ENCODE results near the gene BRPF1.

The BRPF1 gene

DNA sequence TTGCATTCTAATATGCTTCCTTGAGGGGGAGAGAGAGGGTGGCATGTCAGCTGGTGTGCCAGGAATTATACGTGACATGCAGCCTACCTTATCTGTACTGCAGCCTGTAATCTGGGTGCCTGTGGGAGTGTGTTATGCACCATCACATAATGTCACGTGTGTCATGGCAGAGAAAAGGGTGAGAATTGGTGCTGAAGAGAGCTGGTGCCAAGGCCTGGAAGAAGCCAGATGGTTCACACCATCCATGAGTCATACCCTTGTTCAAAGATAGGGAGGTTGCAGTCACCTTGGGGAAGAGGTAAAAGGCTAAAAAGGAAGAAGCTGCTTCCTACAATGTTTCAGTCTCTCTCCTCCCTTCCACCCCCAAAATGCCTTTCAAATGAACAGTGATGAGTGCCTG lies 5.3 kb downstream of the BRPF1 start:
- DNase-seq (ENCODE audit: low spot score): no peak

DNA sequence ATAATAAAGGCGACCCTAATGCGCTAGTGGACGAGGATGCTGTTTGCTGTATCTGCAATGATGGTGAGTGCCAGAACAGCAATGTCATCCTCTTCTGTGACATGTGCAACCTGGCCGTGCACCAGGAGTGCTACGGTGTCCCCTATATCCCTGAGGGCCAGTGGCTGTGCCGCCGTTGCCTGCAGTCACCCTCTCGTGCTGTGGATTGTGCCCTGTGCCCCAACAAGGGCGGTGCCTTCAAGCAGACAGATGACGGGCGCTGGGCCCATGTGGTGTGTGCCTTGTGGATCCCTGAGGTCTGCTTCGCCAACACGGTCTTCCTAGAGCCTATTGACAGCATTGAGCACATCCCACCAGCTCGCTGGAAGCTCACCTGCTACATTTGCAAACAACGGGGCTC lies 7.6 kb downstream of the BRPF1 start:
- DNase-seq (ENCODE audit: low spot score): no peak

DNA sequence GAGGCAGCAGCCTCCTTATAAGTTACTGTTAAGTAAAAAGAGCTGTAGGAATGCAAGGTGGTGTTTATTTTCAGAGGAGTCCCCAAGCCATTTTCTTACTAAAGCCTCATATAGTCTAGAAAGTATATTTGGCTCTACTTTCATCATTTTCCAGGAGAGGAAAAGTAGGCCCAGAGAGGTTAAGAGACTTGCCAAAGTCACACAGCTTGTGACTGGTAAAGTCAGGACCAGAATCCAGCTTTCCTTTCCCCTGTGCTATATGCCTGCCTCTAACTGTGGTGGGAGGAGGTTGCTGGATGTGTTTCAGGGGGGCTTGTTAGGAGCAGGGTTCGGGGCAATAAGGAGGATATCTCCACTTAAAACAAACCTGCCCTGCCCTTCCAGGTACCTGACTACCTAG lies 11.0 kb downstream of the BRPF1 start:
- no peak for DNase-seq (ENCODE audit: low spot score)

DNA sequence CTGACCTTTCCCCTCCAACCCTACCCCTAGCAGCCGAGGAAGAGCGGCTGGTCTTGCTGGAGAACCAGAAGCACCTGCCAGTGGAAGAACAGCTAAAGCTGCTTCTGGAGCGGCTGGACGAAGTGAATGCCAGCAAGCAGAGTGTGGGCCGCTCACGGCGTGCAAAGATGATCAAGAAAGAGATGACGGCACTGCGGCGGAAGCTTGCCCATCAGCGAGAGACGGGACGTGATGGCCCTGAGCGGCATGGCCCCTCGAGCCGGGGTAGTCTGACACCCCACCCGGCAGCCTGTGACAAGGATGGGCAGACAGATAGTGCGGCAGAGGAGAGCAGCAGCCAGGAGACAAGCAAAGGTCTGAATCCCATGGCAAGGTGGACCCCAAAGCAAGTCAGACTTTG lies 12.0 kb downstream of the BRPF1 start:
- DNase-seq (ENCODE audit: low spot score): no peak

DNA sequence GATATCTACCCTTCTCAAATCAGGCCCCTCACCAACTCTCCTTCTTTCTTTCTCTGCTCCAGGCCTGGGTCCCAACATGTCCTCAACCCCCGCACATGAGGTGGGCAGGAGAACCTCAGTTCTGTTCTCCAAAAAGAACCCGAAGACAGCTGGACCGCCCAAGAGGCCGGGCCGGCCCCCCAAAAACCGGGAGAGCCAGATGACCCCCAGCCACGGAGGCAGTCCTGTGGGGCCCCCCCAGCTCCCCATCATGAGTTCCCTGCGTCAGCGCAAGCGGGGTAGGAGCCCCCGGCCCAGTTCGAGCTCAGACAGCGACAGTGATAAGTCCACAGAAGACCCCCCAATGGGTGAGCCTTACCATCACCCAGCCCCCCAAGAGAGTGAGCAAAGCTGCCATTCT lies 12.6 kb downstream of the BRPF1 start:
- no peak for DNase-seq (ENCODE audit: low spot score)

DNA sequence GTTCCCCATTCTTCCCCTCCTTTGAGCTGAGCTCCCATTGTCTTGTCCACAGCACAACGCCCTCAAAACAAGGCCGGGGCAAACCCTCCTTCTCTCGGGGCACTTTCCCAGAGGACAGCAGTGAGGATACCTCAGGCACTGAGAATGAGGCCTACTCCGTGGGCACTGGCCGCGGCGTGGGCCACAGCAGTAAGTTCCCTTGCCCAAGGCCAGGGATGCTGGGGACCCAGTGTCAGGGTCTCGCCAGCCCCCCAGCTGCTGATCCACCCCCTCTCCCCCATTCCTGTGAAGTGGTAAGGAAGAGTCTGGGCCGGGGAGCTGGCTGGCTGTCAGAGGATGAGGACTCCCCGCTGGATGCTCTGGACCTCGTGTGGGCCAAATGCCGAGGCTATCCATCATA lies 14.0 kb downstream of the BRPF1 start:
- no peak for DNase-seq (ENCODE audit: low spot score)

DNA sequence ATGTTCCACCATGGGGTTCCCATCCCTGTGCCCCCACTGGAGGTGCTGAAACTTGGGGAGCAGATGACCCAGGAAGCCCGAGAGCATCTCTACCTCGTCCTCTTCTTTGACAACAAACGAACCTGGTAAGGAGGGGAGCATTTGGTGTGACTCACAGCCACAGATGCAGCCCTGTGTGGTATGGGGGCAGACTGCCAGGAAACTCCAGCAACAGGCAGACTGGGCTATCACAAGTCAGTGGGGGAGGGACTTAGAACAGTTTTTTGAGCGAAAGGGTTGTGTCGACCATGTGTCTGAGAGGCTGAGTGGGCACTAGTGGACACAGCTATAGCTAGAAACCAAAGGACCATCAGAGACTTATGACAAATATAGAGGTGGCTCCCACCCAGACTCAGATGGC lies 14.8 kb downstream of the BRPF1 start:
- no peak for DNase-seq (ENCODE audit: low spot score)

DNA sequence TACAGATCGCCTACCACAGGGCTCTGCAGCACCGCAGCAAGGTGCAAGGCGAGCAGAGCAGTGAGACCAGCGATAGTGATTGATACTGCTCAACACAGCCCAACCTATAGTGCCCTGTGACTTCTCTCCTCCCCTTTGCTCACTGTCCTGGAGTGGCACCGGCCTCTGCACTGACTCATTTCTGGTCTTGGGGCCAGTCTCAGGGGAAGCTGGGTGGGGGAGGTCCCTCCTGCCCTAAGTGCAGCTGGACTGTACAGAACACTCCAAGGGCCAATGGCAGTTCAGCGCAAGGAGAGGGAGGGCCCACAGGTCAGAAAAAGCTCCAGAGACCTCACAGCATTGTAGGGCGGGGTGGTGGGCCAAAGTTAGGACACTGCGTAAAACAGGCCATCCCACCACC lies 15.7 kb downstream of the BRPF1 start:
- DNase-seq (ENCODE audit: low spot score): no peak

DNA sequence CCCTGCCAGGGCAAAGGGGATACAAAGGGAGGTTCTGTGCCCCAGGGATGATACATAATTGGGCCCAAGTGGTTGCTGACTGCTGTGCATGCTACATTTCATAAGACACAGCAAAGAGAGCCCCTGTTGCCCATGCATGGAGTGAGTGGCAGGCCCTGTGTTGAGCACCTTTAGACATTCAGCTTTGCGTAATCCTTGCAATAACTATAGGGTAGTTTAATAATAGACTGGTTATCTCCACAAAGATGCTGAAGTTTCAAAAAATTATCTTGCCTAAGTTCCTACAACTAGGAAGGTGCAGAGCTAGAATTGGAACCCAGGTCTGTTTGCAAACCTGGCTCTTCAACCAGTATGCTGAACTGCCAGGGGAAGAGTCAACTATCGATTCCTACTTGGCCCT lies 16.5 kb downstream of the BRPF1 start:
- no peak for DNase-seq (ENCODE audit: low spot score)

DNA sequence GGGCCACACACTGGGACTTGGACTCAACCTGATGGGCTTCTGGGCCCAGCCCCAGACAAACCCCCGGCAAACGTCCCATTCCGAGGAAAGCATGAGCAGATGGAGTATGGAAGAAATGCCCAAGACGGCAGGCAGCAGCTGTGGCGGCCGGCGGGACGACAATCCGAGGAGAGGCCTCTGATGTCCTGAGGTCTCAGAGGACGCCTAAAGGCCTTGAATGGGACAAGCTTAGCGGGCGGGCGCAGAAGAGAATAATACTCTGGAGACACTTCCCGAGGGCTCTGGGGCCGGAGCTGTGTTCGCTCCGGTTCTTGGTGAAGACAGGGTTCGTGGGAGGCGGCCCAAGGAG lies 17.7 kb downstream of the BRPF1 start:
- no peak for DNase-seq (ENCODE audit: low spot score)

DNA sequence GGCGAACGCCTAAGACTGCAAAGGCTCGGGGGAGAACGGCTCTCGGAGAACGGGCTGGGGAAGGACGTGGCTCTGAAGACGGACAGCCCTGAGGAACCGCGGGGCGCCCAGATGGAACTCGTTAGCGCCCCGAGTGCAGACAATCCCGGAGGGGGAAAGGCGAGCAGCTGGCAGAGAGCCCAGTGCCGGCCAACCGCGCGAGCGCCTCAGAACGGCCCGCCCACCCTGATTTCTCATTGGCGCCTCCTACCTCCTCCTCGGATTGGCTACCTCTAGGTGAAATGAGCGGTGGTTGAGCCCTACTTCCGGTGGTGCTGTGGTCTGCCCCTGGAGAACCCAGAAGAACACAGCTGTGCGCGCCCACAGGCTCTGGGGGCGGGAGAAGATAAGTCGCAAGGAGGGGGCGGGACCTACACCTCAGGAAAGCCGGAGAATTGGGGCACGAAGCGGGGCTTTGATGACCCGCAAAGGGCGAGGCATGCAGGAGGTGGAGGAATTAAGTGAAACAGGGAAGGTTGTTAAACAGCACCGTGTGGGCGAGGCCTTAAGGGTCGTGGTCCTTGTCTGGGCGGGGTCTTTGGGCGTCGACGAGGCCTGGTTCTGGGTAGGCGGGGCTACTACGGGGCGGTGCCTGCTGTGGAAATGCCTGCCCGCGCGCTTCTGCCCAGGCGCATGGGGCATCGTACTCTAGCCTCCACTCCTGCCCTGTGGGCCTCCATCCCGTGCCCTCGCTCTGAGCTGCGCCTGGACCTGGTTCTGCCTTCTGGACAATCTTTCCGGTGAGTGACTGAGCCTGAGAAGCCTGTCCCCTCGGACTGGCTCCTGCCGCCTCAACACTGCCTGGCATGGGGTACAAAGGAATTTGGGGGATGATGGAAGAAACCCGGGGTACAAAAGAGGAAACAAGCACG lies 18.4 kb downstream of the BRPF1 start, which contains the start of gene OGG1:
OGG1 (plus strand) TSS at position 308 of the 911 bp plus-strand sequence; CDS start at position 643, 335 bp downstream.
- peak; percentile 97 for DNase-seq (ENCODE audit: low spot score)

DNA sequence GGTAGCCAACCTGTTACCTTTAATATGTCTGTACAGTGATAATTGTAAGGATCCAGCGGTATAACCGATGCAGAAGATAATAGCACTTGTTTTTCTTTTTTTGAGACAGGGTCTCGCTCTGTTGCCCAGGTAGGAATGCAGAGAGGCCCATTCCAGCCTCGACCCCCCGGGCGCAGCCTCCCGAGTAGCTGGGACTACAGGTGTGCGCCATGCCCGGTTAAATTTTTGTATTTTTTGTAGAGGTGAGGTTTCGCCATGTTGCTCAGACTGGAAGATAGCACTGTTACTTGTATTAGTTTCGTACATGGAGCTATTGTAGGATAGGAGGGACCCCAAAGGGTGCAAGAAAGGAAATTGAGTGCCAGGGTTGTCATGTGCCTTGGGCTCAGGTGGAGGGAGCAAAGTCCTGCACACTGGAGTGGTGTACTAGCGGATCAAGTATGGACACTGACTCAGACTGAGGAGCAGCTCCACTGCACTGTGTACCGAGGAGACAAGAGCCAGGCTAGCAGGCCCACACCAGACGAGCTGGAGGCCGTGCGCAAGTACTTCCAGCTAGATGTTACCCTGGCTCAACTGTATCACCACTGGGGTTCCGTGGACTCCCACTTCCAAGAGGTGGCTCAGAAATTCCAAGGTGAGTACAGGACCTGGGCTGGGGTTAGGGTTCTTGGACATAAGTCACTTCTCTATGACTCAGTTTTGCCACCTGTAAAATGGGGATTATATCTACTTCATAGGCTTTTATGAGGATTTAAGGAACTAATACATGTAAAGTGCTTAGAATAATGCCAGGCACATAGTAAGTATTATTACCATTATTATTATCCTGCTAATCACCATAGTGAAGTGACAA lies 19.2 kb downstream of the BRPF1 start:
- no peak for DNase-seq (ENCODE audit: low spot score)

DNA sequence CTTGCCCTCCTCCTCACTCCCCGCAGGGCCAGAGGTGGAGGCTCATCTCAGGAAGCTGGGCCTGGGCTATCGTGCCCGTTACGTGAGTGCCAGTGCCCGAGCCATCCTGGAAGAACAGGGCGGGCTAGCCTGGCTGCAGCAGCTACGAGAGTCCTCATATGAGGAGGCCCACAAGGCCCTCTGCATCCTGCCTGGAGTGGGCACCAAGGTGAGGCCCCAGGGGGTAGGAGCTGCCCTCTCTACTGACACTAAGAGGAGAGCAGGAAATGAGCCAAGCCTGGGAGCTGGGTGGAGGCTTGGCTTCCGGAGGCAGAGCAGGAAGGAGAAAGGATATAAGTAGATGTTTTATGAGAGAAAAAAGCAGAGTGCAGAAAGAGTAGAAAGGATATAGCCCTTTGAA lies 23.1 kb downstream of the BRPF1 start:
- DNase-seq (ENCODE audit: low spot score): no peak

DNA sequence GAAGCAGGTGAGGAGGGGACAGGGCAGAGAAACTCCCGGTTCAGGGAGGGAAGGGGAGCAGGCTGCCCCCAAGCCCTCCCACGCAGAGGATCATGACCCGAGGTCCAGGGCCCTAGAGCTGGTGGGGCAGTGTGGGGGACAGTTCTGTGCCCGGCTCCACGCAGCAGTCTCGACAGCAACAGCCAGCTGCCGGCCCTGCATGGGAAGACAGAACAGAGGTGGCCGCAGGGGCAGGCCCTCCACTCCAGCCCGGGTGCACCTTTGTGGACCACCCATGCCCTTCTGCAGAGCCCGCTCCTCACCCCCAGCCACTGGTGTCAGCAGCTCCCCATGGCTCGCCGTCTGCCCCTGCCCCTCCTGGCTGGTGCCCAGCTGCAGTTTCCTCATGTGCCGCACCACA lies 25.9 kb downstream of the BRPF1 start:
- DNase-seq (ENCODE audit: low spot score): no peak

DNA sequence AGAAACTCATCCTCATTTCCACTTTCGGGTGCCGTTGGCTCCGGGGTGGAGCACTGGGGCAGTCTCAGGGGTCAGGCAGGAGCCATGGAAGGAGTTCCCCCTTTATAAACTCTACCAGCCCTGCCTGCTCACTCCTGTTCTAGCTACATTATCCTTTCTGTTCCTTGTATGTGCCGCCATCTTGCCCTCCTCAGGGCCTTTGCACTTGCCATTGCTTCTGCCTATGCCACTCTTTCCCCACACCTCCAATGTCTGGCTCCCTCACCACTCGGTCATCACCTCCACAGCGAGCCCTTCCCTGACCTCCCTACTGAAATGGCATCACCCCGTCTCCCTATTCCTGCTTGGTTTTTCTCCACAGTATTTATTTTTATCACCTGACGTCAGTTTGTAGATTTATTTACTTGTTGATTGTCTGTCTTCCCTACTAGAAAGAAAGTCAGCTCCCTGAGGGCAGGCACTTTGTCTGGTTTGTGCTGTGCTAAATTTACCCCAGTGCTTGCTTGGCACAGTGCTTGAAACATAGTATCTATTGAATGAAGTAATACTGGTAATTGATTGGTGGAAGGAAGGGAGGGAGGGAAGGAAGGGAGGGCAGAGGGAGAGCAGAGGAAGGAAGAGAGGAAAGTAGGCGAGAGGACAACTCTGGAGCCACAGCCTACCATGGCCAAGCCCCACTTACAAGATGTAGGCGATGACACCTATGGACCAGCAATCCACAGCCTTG lies 29.4 kb downstream of the BRPF1 start:
- no peak for DNase-seq (ENCODE audit: low spot score)

DNA sequence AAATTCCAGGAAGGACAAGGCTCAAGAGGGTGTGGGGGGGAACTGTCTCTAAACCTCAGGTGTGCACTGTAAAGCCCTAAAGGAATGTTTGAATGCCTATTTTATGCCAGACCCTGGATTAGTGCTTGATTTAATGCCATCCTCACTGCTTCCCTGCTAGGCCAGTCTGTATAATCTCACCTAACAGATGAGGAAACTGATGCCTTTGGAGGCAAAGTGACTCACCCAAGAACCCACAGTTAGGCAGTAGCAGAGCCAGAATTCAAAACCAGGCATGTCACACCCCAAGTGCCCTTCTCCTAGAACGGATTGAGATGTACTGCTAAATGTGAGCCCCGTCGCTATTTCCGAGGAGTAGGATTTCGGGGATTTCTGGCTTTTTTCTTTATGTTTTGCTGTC lies 30.4 kb downstream of the BRPF1 start:
- DNase-seq (ENCODE audit: low spot score): no peak

DNA sequence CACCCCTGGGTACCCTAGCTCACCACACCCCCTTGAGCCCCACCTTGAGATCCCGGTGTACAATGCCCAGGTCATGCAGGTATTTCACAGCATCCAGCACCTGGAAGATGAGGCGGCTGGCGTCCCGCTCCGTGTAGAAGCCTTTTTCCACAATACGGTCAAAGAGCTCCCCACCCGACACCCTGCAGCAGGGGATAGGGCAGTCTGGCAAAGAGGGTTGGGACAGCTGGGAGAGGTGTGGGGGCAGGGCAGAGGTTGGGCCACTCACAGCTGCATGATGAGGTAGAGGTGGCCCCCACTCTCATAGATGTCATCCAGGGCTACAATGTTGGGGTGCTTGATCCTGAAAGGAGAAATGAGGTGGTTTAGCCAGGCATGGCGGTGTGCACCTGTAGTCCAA lies 31.3 kb downstream of the BRPF1 start:
- no peak for DNase-seq (ENCODE audit: low spot score)

DNA sequence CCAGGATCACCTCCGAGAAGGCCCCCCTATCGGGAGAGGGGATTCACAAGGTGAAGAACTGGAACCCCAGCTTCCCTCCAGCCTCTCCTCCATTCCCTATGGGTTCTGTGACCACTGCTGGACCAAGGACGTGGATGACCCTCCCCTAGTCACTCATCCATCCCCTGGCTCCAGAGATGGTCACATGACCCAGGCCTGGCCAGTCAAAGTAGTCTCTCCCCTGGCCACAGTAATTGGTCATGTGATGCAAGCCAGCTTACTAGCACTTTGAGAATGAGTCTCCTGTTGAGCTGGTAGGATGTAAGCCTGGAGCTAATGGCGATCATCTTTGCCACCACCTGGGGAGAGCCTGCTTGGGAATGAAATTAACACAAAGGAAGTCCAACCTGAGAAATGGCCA lies 34.3 kb downstream of the BRPF1 start:
- no peak for DNase-seq (ENCODE audit: low spot score)

DNA sequence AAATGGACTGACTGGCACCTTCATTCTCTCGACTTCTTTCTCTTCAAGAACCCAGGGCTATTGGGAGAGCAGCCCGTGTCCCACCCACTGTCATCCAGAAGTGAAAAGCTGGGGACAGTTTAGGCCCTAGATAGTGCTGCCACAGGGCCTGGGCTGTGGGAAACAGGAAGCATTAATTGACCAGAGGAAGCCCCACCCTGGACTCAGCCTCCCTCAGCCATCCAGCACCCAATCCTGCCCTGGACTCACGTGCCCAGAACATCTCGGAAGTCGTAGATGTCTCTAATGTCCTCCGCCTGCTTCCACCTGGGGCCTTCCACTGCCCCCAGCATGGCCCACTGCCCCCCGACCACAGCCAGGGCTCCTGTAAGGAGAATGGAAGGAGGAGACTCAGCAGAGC lies 35.9 kb downstream of the BRPF1 start:
- DNase-seq (ENCODE audit: low spot score): no peak

DNA sequence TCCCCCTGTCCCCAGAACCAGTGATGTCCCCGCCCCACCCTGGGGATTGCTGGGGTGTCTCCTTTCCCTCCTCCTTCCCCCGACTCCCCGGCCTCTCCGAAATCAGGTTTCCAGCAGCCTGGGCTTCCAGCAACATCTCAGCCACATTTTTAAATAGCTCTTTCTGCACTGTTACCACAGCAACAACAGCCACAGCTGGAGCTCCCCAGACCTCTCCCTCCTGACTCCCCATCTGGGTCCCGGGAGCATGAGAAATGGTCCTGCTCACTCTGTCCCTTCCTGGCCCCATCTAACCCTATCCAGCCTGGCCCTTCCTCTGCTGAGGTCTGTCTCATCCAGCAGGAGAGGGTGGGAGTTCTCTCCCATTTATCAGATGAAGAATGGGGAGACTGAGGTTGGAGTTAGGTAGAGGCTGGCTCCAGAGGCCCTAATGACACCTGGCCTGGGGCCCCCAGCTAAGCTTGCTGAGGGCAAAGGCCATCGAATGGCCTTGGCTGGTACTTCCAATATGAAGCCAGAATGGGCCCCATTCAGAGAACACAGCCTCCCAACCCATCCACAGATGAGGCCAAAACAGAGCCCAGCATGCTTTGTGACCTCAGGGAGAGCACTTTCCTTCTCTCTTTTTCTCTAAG lies 36.7 kb downstream of the BRPF1 start:
- DNase-seq (ENCODE audit: low spot score): no peak

DNA sequence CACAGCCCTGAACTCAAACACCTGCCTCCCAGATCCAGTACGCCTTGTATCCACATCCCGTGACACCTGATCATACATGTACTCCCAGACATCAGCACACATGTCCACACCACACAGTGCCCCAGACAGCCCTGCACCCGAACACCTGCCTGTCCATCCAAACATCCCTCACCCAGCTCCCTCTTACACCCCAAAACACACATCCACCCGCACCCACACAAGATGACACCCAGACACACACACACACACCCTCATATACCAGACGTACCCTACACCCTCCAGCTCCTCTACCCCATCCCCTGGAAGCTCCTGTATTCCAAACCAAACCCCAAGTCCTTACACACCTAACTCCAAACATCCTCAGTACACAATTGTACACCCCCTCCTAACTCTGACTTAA lies 37.5 kb downstream of the BRPF1 start:
- DNase-seq (ENCODE audit: low spot score): no peak

Measured in globus pallidus (tissue), 1 donor.